ENCODE data around the gene SLCO6A1. TPM values are rescaled to one million over a fixed set of nuclear protein-coding genes. Genes with fewer than 3 reads are reported as not detected.
"Not testable (repeated sequence)": the region's sequence is repeated elsewhere in the genome, so short reads cannot be mapped to it uniquely, and the experiment has no call there.

SLCO6A1 gene
- polyA plus RNA-seq, 1 donor (not counting 4 experiments of a cell fraction or from before 2014, with no cell fraction given) = not detected

- H3K4me1 ChIP-seq (ENCODE audit: control insufficient read depth, extremely low read depth, insufficient read depth, low read length) = no peaks in the 10 kb centered on the region
- H2AFZ ChIP-seq (ENCODE audit: control insufficient read depth, low read length) = no peak overlapping the region
- no peaks in the 10 kb centered on the region for H3K36me3 ChIP-seq (ENCODE audit: control insufficient read depth in 2 of 2, extremely low read depth in 1 of 2, insufficient read depth in 2 of 2, low read length in 2 of 2)
- DNase-seq (ENCODE audit: low read depth, low spot score) (no peak), FAIRE-seq (no peak)
- H3K27ac ChIP-seq (ENCODE audit: control insufficient read depth, insufficient read depth, low read length) = no peak overlapping the region
- H3K4me3 ChIP-seq (ENCODE audit: control insufficient read depth in 2 of 3, extremely low read depth in 1 of 3, insufficient read depth in 2 of 3, low read depth in 1 of 3, low read length in 3 of 3) = no peak overlapping the region
- no peak overlapping the region for H3K9ac ChIP-seq (ENCODE audit: control insufficient read depth, extremely low read depth, insufficient read depth, low read length)
- H3K9me3 ChIP-seq (ENCODE audit: control insufficient read depth, low read depth, low read length) = no peaks in the 10 kb centered on the region
- H3K27me3 ChIP-seq (ENCODE audit: control insufficient read depth, extremely low read depth, insufficient read depth, low read length) = no peaks in the 10 kb centered on the region
- H3K4me2 ChIP-seq (ENCODE audit: control insufficient read depth, extremely low read depth, insufficient read depth, low read depth, low read length) = no peak overlapping the region
- no peaks in the 10 kb centered on the region for H3K79me2 ChIP-seq (ENCODE audit: control insufficient read depth, insufficient read depth, low read length)
- TF ChIP-seq EZH2 (IDR thresholded peaks at IDR 0.05; ENCODE audit: low read length) (no peak), CTCF (optimal IDR thresholded peaks at IDR 0.05 in 1 of 3, IDR thresholded peaks at IDR 0.05 in 1 of 3, conservative IDR thresholded peaks at IDR 0.05 in 1 of 3; ENCODE audit: extremely low read depth in 1 of 3, insufficient read depth in 2 of 3, low read length in 3 of 3) (no peak)
- H3K9me1 ChIP-seq (ENCODE audit: control insufficient read depth, extremely low read depth, insufficient read depth, low read length) = no peaks in the 10 kb centered on the region
- no peaks in the 10 kb centered on the region for H4K20me1 ChIP-seq (ENCODE audit: control insufficient read depth, extremely low read depth, insufficient read depth, low read length)
- dilution Hi-C loops (cut with MboI; ENCODE audit: extremely low pct_ligation_motif_present, low sequenced_read_pairs) = no loop called here
Observed at GRCh38 chr5:102523541-102524175, 24.9 kb upstream of the SLCO6A1 start.

DNA sequence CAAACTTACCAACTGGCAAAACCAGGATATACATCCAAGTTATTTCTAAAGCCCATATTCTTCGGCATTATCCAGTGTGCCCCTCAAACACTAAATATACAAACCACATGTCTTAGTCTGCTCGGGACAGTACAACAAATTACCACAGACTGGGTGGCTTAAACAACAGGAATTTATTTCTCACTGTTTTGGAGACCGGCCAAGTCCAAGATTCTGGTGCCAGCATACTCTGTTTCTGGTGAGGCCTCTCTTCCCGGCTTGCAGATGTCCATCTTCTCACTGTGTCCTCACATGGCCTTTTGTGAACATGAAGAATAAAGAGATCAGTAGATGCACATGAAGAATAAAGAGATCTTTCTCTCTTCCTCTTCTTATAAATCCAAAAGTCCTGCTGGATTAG, 12.9 kb upstream of the SLCO6A1 start:
- no peak for TF ChIP-seq CTCF (optimal IDR thresholded peaks at IDR 0.05 in 1 of 3, IDR thresholded peaks at IDR 0.05 in 1 of 3, conservative IDR thresholded peaks at IDR 0.05 in 1 of 3; ENCODE audit: extremely low read depth in 1 of 3, insufficient read depth in 2 of 3, low read length in 3 of 3)
- TF ChIP-seq EZH2 (IDR thresholded peaks at IDR 0.05; ENCODE audit: low read length) = no peak
- no peaks in the 10 kb centered on the region for H3K9me1 ChIP-seq (ENCODE audit: control insufficient read depth, extremely low read depth, insufficient read depth, low read length)
- no peaks in the 10 kb centered on the region for H3K27me3 ChIP-seq (ENCODE audit: control insufficient read depth, extremely low read depth, insufficient read depth, low read length)
- no peak overlapping the region for H3K4me2 ChIP-seq (ENCODE audit: control insufficient read depth, extremely low read depth, insufficient read depth, low read depth, low read length)
- no peak overlapping the region for H2AFZ ChIP-seq (ENCODE audit: control insufficient read depth, low read length)
- H3K9me3 ChIP-seq (ENCODE audit: control insufficient read depth, low read depth, low read length) = no peaks in the 10 kb centered on the region
- DNase-seq (ENCODE audit: low read depth, low spot score) = no peak
- FAIRE-seq = no peak
- no peaks in the 10 kb centered on the region for H4K20me1 ChIP-seq (ENCODE audit: control insufficient read depth, extremely low read depth, insufficient read depth, low read length)
- H3K4me3 ChIP-seq (ENCODE audit: control insufficient read depth in 2 of 3, extremely low read depth in 1 of 3, insufficient read depth in 2 of 3, low read depth in 1 of 3, low read length in 3 of 3) = no peak overlapping the region
- H3K36me3 ChIP-seq (ENCODE audit: control insufficient read depth in 2 of 2, extremely low read depth in 1 of 2, insufficient read depth in 2 of 2, low read length in 2 of 2) = no peaks in the 10 kb centered on the region
- no peak overlapping the region for H3K27ac ChIP-seq (ENCODE audit: control insufficient read depth, insufficient read depth, low read length)
- H3K9ac ChIP-seq (ENCODE audit: control insufficient read depth, extremely low read depth, insufficient read depth, low read length) = no peak overlapping the region
- dilution Hi-C loops (cut with MboI; ENCODE audit: extremely low pct_ligation_motif_present, low sequenced_read_pairs) = no loop called here
- H3K79me2 ChIP-seq (ENCODE audit: control insufficient read depth, insufficient read depth, low read length) = no peaks in the 10 kb centered on the region
- no peaks in the 10 kb centered on the region for H3K4me1 ChIP-seq (ENCODE audit: control insufficient read depth, extremely low read depth, insufficient read depth, low read length)

GRCh38 chr5:102491261-102491914, 7.4 kb downstream of the SLCO6A1 start:
- dilution Hi-C loops (cut with MboI; ENCODE audit: extremely low pct_ligation_motif_present, low sequenced_read_pairs); H3K79me2 ChIP-seq (ENCODE audit: control insufficient read depth, insufficient read depth, low read length); H3K27me3 ChIP-seq (ENCODE audit: control insufficient read depth, extremely low read depth, insufficient read depth, low read length); H3K4me1 ChIP-seq (ENCODE audit: control insufficient read depth, extremely low read depth, insufficient read depth, low read length); H3K9ac ChIP-seq (ENCODE audit: control insufficient read depth, extremely low read depth, insufficient read depth, low read length); H3K9me3 ChIP-seq (ENCODE audit: control insufficient read depth, low read depth, low read length); H3K4me2 ChIP-seq (ENCODE audit: control insufficient read depth, extremely low read depth, insufficient read depth, low read depth, low read length); H3K27ac ChIP-seq (ENCODE audit: control insufficient read depth, insufficient read depth, low read length); H3K9me1 ChIP-seq (ENCODE audit: control insufficient read depth, extremely low read depth, insufficient read depth, low read length); H2AFZ ChIP-seq (ENCODE audit: control insufficient read depth, low read length); FAIRE-seq; H4K20me1 ChIP-seq (ENCODE audit: control insufficient read depth, extremely low read depth, insufficient read depth, low read length); DNase-seq (ENCODE audit: low read depth, low spot score); H3K4me3 ChIP-seq (ENCODE audit: control insufficient read depth in 2 of 3, extremely low read depth in 1 of 3, insufficient read depth in 2 of 3, low read depth in 1 of 3, low read length in 3 of 3); H3K36me3 ChIP-seq (ENCODE audit: control insufficient read depth in 2 of 2, extremely low read depth in 1 of 2, insufficient read depth in 2 of 2, low read length in 2 of 2): not testable (repeated sequence)

All from keratinocyte (primary cell).